SKM-1 treated with dmso at 0.1 percent for 144 hours (cell line): ENCODE measurements around the gene DBH.

Source experiments
- DNase-seq: peaks from one replicate; lab custom pipeline; 2025; ENCODE audit not compliant: unreplicated experiment; lab: John Stamatoyannopoulos, UW

Gene DBH

DNA sequence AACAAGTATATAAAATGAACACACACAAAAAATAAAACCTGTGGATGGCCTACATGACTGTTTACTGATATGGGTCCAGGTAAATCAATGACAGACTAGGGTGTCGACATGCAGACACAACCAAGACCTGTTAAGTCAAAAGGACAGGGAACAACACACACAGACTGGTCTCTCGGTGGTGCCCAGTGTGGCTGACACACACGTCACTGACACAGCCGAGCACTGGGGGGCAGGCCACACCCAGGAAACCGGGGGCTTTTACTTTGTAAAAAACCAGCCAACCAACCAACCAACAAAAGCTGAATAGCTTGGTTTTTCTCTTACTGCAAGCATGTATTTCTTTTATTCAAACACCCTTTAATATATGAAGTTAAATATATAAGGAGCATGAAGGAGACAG, 31.9 kb upstream of the DBH start:
- no peak for DNase-seq

DNA sequence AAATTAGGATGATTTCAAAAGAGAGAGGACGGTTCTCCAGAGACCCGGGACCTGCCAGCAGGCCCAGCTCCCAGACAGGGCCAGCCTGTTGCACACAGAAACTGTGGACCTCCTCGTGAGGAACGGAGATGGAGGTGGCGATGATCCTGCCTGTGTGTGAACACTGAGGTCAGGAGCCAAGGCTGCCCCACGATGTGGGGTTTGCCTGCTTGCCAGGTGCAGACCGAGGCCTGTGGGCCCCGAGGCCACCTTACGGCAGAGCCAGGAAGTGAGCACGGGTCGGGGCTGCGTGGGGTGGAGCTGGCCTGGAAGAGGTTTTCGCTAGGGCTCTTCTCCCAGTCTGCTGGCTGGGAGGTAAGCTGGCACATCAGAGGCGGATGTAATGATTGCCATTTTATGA, 31.3 kb upstream of the DBH start:
- DNase-seq: no peak

DNA sequence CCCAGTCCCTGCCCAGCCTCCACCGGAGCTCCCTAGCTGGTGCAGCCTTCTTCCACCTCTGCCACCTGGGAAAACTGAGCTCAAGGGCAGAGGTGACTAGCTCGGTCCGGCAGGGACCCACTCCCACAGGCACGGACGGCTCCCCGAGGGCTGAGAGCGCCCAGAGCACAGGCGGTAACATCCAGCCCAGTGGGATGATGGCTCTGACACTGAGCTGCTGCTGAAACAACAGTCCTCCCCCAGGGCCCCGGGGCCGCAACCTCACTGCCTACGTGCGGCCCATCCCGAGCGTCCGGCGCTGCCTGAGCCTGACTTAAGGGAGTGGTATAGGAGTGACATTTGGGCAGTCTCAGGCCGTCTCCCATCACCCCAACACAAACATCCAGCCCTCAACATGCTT, 30.7 kb upstream of the DBH start:
- DNase-seq: no peak

DNA sequence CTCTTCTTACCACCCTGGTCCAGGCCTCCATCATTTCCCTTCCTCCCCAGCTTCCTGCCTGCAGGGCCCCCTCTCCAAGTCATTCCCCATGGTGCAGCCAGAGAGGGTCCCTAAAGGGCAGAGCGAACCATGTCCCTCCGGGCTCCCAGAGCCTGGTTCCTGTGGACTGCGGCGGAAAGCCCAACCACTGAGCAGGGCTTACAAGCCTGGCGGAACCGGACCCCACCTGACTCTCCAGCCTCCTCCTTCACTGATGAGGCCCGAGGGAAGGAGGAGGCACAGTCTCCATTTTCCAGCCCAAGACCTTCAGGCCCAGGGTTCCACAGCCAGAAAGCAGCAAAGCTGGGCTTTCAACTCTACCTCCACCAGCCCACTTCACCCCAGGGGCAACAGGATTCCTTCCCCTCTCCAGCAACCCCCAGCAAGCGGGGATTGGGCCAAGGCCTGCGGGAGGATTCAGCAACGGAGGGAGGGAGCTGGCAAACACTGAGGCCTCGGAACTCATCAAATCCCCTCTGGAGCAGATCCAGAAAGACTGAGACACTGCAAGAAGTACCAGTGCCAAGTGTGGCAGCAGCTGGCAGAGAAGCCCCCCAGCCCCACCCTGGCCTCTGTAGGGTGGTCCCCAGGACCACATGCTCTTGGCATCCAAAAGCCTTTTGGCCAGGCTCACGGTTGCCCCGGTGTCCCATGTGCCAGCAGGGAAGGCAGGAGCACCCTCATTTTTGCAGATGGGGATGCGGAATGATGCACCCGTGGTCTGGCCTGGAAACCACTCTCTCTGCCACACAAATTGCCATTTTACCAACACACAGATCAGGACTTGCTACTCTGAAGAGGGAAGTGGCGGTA, 30.1 kb upstream of the DBH start:
- DNase-seq: no peak

DNA sequence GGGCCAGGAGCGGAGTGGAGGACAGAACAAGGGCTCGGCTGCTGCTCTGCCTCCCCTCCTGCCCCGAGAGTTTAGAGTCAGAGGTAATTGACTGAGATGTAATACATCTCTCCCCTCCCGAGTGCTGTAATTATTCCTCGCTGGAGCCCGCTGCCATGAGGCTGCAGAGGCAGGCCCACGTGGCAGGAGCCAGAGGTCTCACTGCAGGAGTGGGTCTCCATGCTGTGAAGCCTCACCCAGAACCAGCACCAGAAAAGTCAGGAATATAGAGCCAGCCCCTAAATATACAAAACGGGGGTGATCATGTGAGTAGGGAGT, 29.5 kb upstream of the DBH start:
- DNase-seq: no peak

DNA sequence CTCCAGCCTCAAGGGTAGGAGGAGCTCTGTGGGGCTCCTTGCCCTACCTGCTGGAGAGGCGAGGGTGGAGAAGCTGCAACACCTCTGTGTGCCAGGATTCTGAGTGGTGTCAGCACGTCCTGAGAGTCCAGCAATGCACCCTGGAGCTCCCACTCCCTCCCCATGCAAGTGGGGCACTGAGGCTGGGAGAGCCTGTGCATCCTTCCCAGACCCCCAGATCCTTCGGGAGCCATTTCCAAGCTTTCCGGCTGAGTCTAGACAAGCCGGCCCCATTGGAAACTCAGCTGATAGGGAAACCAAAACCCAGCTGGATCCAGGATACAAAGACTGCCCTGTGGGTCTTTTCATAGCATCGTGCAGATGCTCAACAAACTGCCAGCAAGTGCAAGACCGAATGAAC, 28.8 kb upstream of the DBH start:
- DNase-seq: no peak

DNA sequence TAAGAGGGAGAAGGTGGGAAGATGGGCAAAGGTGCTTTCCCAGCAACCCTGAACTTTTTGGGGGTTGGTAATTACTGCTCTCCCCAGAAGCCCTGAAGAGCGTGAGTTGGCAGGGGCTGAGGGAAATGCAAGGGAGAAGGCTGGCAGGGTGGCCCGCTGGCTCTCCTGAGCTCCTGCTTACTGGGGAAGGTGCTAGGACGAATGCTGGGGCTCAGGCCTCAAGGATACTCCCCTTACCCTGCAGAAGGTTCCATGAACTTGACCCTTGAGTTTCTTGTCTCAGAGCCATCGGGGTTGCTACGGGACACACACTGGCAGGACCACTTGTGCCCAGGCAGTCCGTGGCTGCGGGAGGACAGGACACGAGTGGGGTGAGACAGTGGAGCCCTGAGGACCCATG, 28.2 kb upstream of the DBH start:
- DNase-seq: no peak

DNA sequence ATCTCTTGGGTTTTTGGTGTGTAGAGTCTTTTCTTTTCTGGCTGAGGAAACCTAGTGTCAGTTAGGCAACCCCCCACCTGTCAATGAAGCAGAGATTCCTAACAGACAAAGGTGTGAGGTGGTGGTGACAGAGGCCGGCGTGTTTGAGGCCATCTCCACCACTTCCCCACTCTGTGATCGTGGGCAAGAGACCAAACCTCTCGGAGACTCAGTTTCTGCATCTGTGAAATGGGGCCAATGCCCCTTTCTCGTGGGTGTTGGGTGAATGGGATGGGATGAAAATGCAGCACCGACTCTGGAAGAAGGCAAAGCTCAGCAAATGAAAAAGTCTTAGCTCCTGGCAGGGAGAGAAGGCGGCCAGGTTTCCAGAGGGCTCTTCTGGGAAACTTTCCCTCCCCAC, 27.8 kb upstream of the DBH start:
- DNase-seq: no peak

DNA sequence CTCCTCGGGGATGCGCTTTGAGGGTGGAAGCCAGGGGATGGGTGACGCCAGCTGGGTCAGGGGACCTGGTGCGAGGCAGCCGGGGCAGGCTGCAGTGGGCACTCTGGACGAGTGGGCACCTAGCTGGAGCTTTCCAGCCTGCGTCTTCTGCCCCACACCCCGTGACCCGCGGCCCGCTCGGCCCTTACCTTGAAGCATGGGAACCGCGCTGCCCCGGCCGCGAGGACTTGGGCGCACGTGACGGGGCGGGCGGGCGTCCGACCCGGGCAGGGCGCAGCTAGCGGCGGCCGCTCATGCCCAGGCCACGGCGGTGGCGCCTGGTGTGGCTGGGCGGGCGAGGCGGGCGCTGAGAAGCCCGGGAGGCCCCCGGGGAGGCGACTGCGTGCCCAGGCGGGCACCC, 27.3 kb upstream of the DBH start:
- no peak for DNase-seq

DNA sequence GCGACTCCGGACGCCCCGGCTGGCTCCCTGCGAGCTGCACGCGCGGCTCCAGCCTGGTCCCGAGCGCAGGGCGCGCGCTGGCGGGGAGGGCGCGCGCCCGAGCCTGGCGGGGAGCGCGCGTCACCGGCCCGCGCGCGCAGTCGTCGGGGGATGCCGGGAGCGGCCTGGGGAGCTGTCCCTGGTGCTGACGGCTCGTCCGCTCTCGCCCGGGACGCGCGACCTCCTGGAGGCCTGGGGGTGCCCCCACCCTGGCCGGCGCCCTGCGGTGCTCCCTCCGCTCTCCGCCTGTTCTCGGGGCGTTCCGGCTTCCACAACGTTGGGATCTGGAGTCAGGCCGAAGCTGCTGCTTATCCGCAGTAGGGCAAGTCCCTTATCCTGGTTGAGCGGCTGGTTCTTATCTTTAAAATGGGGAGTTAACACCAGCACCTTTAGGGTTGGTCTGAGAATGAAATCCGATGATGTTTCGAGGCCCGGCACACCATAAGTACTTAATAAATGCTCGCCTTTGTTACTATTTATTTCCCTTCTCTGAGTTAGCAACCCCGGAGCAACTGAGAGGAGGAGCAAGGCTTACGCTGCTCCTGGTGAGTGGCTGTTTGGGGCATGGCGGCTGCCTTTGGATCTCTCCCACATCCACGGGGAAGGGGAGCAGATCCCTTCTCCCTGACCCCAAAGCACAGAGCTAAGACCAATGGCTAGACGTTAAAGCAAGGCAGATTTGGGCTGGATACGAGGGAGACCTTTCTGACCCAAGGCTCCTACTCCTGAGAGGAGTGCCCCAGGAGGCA, 26.7 kb upstream of the DBH start, which contains the start of gene FAM163B:
Gene FAM163B (minus strand): TSS at position 79 of the 788 bp plus-strand sequence. CDS start 29,166 bp downstream, outside the sequence.
- DNase-seq: no peak

DNA sequence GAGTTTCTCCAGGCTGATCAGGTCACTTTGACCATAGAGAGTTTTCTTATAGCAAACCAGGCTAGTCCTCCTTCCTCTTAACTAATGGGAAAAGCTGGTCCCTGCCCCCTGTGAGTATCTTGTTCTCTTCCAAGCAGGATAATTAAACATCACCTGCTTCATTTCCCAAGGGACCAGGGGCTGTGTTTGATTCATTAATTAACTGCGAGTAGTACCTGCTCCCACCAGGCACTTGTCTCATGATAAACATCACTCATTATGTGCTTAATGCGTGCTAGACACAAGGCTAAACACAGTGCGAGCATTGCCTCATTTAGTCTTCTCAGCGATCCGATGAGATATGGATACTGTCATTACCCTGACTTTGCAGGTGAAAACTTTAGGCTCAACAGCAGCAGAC, 25.3 kb upstream of the DBH start:
- no peak for DNase-seq

DNA sequence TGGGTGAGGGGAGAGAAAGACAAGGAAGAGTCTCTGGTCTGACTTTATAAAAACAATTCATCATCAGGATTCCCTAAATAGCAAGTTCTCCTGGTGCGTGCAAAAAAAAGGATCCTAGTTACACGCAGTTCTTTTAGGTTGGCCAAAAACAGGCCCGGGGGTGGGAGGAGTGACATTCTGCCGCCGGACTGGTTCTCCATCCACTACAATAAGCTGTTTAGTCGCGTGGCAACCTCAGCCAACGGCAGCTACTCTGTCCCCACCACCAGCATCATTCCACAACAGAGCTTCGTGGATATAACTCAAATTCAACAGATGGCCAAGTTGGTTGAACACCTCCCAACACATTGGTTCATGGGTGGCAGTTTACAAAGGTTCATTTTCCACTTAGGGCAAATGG, 24.1 kb upstream of the DBH start:
- no peak for DNase-seq

DNA sequence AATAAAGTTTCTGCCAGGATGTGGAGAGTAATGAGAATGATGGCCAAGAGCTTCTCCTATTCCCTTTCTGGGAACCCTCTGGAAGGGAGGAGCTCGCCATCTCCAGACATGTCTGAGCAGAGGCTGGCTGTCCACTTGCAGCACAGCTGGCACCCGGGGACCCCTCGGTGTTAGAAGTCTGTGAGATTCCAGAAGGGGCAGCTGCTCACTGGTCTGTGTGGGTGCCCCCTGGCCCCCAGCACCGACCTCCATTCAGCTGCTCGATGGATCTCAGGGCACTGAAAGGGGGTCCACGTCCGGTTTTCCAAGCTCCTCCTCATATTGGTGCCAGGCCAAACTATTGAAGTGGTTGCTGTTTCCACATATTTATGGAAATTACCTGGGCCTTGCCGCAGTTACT, 23.3 kb upstream of the DBH start:
- DNase-seq: no peak

DNA sequence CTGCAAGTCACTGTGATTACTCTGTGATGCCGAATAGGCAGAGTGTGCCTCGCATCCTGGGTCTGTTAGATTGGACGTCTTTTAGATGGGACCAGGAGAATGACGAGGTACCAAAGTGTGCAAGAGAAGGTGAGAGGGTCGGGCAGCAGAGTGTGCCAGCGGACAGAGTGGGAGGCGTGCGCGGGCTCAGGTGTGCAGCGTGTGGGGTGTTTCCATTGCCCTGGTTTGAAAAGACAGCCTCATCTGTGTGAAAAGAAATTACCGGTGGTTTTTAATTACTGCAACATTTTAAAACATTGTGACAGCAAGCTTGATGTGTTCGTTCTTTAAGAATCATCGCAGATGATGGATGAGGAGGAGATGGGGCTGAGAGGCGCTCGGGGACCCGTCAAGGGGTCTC, 22.7 kb upstream of the DBH start:
- DNase-seq: no peak

DNA sequence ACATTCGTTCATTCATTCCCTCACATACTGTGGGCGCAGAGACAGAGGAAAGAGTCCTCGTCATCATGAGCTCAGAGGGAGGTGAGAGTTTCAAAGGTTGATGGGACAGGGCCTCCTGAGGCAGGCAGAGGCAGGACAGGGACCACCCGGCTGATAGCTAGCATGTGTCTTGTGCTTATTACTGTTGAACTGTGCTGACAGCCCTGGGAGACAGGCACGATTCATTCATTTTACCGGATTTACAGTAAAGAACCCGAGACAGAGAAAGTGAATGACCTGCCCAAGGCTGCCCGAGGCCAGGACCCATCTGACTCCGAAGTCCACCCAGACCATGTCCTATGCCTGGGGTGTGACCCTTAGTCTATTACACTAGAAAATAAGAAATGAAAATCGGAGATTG, 22.1 kb upstream of the DBH start:
- DNase-seq: no peak

DNA sequence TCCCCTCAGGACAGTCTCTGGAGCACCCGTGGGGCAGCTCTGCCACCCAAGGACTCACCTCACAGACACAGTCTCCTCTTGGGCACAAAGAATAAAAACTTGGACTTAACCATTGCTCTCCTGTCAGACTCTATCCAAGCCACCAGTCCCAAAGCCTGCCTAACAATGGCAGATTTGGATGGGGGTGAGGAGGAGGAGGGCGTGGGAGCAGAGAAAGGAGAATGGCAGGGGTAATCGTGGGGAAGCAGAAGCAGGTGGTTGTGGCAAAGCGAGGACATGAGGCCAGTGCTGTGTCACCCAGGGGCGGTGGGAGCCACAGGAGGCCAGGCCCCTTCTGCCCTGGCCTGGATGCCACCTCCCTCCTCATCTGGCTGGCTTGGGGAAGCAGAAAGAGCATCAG, 21.5 kb upstream of the DBH start:
- no peak for DNase-seq

DNA sequence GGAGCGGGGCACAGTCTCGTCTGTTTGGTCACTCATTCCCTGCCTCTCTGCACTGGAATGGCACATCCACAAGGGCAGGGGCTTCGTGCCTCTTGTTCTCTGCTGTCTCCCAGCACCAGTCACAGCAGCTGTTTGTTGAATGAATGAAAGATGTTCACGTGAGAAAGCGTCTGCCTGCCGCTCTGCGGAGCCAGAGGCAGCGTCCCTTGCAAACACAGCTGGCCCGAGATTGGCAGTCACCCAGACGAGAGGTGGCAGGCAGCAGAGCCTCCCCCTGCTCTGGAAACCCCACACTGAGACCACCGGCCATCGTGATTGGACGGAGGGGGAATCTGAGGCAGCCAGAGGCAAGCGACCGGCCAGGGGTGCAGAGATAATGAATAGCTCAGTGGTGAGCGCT, 21.0 kb upstream of the DBH start:
- no peak for DNase-seq

DNA sequence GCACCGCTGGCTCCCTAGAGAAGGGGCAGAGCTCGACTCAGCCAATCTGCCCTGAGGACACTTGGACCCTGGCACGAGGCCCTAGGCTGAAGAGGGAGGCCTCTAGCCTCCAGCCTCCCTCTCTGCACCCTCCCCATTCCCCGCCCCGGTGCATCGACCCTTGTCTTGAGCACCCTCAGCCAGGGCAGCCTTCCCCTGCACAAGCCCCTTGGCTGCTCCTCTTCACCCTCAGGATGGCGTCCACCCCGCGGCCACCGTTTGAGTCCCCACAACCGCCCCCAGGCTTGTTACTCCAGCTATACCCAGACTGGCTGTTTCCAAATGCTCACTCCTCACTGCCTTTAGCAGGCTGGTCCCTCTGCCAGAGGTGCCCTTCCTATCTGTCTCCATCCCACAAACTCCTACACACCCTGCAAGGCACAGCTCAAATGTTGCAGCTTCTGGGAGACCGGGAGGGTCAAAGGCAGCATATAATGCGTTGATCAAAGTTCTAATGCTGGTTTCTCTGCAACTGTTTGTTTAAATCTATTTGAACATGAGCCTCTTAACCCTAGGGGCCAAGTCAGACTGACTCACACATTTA, 20.5 kb upstream of the DBH start:
- DNase-seq: no peak

DNA sequence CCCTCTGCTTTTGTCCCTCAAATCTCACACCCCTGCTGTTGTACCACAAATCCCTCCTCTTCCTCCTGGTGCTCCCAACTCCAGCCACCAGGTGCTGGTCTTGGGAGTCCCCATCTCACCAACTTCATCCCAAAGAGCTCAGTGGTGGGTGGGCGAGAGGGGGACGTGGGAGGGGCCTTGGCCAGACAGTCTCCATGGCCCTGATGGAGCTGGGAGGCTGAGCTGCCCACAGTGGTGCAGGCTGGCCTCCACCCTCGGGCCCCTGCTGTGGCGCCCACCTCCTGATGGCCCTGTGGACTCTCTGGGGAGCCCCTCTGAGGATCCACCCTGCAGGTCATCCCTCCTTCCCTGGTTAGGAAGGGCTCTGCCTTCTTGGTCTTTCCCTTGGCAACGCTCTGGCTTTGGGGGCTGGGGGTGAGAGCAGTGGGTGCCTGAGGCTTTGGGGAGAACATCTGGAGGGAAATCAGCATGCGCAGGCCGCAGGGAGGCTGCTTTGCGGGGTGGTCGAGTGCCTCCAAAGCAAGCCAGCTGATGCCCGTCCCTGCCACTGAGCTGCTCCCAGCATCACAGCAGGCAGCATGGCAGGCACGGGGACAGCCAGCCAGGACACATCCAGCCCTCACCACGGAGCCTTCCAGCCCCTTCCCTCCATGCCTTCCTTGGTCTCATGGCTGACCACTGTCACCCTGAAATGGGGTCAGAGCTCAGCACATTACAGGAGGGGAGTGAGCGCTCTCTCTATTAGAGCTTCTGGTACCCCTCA, 19.3 kb upstream of the DBH start:
- no peak for DNase-seq

DNA sequence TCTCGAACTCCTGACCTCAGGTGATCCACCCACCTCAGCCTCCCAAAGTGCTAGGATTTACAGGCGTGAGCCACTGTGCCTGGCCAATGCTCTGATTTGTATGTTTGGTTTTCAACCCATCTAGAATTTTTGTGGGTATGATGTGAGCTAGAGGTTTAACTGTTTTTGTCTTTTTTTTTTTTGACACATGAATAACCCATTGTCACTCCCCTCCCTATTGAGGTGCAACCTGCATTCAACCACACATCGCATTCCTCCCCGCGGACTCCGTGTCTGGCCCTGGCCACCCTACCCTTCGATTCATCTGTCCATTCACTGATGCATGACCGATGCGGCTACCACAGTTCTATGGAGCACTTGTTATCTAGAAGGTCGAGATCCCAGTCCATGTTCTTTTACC, 17.4 kb upstream of the DBH start:
- no peak for DNase-seq

DNA sequence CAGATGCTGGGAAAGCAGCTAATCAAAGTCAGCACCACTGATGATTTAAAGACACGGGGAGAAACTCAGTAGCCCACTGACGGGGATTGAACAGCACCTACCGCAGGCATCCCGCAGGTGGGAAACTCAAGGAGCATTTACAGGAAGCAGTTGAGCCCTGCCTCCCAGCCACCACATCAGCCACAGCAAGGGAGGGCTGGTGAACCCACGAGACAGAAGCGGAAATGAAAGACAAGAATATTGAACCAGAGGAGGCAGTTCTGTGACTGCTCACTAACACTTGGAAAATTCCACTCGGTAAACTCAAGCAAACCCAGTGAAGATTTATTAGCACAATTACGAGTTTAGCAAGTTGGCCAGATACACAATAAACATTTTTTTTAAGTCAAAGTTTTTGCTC, 16.4 kb upstream of the DBH start:
- DNase-seq: no peak
